ENCODE results near the gene GCK. TPM values are rescaled to one million over a fixed set of nuclear protein-coding genes. Genes with fewer than 3 reads are reported as not detected.

GCK gene
- total RNA-seq, 1 donor from 2014 or later = 5.9 TPM

DNA sequence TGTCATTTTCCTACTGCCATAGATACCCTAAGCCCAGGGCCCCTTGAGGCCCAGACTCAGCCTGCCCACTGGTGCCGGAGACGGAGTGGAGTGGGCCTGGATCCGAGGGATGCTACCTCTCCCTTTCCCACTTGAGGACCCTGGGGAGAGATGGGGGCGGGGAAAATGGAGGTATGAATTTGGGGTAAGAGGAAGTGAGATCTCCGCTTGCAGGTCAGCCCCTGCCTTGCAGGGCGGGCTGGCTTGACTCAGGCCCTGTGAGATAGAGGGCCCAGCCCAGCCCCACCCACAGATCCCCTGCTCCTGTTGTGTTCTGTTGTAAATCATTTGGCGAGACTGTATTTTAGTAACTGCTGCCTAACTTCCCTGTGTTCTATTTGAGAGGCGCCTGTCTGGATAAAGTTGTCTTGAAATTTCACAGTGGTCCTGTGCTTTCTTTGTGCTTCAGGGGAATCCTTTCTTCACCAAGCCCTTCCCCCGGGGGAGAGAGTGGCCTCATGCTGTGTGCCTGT, 24.7 kb upstream of the GCK start:
- Mint-ChIP-seq H3K27ac (peak overlapping the region; percentile 85), H3K4me3 (ENCODE audit: low read depth) (no peak overlapping the region), H3K27me3 (no peaks in the 10 kb centered on the region), H3K9me3 (ENCODE audit: low read depth) (no peaks in the 10 kb centered on the region), H3K36me3 (ENCODE audit: insufficient read depth) (peaks cover 8% of the 10 kb centered on the region), H3K4me1 (ENCODE audit: low read depth) (peaks cover 3% of the 10 kb centered on the region)
- no peak for DNase-seq (ENCODE audit: low spot score, unreplicated experiment)
- TF ChIP-seq, protein P1, sequence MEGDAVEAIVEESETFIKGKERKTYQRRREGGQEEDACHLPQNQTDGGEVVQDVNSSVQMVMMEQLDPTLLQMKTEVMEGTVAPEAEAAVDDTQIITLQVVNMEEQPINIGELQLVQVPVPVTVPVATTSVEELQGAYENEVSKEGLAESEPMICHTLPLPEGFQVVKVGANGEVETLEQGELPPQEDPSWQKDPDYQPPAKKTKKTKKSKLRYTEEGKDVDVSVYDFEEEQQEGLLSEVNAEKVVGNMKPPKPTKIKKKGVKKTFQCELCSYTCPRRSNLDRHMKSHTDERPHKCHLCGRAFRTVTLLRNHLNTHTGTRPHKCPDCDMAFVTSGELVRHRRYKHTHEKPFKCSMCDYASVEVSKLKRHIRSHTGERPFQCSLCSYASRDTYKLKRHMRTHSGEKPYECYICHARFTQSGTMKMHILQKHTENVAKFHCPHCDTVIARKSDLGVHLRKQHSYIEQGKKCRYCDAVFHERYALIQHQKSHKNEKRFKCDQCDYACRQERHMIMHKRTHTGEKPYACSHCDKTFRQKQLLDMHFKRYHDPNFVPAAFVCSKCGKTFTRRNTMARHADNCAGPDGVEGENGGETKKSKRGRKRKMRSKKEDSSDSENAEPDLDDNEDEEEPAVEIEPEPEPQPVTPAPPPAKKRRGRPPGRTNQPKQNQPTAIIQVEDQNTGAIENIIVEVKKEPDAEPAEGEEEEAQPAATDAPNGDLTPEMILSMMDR (IDR thresholded peaks at IDR 0.05; ENCODE audit: unreplicated experiment) = no peak

GRCh38 chr7:44213206-44213876, 24.1 kb upstream of the GCK start:
- H3K9me3 Mint-ChIP-seq (ENCODE audit: low read depth) = no peaks in the 10 kb centered on the region
- peaks cover 12% of the 10 kb centered on the region for H3K36me3 Mint-ChIP-seq (ENCODE audit: insufficient read depth)
- H3K27me3 Mint-ChIP-seq = no peaks in the 10 kb centered on the region
- H3K27ac Mint-ChIP-seq = no peak overlapping the region
- H3K4me1 Mint-ChIP-seq (ENCODE audit: low read depth) = peaks cover 3% of the 10 kb centered on the region
- no peak overlapping the region for H3K4me3 Mint-ChIP-seq (ENCODE audit: low read depth)
- no peak for DNase-seq (ENCODE audit: low spot score, unreplicated experiment)
- TF ChIP-seq, protein P1 (IDR thresholded peaks at IDR 0.05; ENCODE audit: unreplicated experiment) = no peak

DNA sequence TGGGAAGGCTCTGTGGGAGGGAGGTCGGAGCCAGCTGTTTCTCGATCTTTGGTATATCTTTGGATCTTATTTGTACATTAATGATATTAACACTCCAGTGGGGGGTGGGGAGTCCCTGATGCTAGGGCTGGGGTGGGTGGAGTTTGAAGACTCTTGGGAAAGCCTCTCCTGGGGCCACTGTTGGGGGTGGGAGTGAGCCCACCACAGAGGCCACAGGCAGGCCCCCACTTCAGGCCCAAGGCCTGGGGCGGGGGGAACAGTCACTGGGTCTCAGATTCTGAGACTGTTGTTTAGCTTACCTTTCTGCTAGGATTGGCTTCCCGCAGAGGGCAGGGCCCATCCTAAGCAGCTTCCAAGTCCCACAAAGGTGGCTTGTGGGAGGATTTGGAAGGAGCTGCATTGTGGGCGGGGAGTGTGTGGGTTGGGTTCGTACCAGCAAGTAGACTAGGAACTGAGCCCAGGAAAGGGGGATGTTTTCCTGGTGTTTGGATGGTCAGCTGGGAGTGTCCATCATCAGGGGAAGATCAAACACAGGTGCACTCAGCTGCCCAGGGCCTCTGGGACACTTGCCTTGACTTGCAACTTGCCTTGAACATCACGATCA, 23.4 kb upstream of the GCK start:
- no peak overlapping the region for H3K4me3 Mint-ChIP-seq (ENCODE audit: low read depth)
- no peaks in the 10 kb centered on the region for H3K9me3 Mint-ChIP-seq (ENCODE audit: low read depth)
- no peak overlapping the region for H3K27ac Mint-ChIP-seq
- H3K36me3 Mint-ChIP-seq (ENCODE audit: insufficient read depth) = peaks cover 16% of the 10 kb centered on the region
- H3K4me1 Mint-ChIP-seq (ENCODE audit: low read depth) = no peaks in the 10 kb centered on the region
- TF ChIP-seq, protein P1 (IDR thresholded peaks at IDR 0.05; ENCODE audit: unreplicated experiment) = no peak
- DNase-seq (ENCODE audit: low spot score, unreplicated experiment) = no peak
- no peaks in the 10 kb centered on the region for H3K27me3 Mint-ChIP-seq

DNA sequence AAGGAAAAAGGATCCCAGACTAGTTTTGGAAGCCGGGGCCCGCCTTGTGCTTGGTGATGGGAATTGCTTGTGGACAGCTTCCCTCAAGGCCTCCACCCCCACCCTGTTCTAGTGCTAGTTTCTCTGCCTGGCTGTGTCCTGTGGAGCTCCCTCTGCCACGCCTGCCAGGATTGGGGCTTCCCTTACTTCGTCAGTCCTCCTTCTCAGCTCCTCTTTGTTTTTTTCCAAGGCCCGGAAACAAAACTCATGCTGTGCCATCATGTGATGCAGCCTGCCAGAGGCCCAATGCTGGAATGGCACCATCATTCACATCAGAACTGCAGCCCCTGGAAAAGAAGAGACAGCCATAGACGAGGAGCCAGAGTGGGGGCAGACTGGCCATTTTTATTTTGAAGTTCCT, 22.8 kb upstream of the GCK start:
- Mint-ChIP-seq H3K36me3 (ENCODE audit: insufficient read depth) (peaks cover 17% of the 10 kb centered on the region), H3K4me1 (ENCODE audit: low read depth) (no peaks in the 10 kb centered on the region), H3K27me3 (no peaks in the 10 kb centered on the region), H3K27ac (no peak overlapping the region), H3K9me3 (ENCODE audit: low read depth) (no peaks in the 10 kb centered on the region), H3K4me3 (ENCODE audit: low read depth) (no peak overlapping the region)
- TF ChIP-seq, protein P1 (IDR thresholded peaks at IDR 0.05; ENCODE audit: unreplicated experiment) = no peak
- no peak for DNase-seq (ENCODE audit: low spot score, unreplicated experiment)

DNA sequence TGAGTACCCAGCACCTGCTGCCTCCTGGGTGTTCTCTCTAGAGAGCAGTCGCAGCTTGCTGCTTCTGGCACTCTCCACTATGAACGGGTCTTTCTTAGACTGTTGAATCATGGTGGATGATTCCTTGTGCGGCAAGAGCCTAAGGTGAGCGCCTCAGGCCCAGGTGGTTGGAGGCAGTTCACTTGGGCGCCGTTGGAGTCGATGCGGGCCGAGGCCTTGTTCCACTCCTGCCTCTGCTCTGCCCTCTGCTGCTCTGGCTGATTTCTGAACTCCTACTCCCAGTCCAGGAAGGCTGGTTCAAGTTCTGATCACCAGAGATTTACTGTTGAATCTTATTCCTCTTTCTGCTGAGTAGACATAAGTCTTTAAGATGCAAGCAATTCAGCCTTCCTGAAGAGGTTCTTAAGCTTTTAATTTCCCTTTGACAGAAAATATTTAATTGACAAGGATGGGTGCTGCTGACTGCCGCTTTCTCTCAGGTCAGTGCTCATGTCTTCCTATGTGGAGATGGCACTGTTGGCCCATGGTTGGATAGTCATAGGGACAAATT, 22.0 kb upstream of the GCK start:
- no peaks in the 10 kb centered on the region for H3K9me3 Mint-ChIP-seq (ENCODE audit: low read depth)

More for the DNA sequence above, 22.0 kb upstream of the GCK start:
- H3K27ac Mint-ChIP-seq = no peak overlapping the region
- TF ChIP-seq, protein P1 (IDR thresholded peaks at IDR 0.05; ENCODE audit: unreplicated experiment) = no peak
- H3K4me1 Mint-ChIP-seq (ENCODE audit: low read depth) = no peaks in the 10 kb centered on the region
- no peaks in the 10 kb centered on the region for H3K27me3 Mint-ChIP-seq
- DNase-seq (ENCODE audit: low spot score, unreplicated experiment) = no peak
- H3K4me3 Mint-ChIP-seq (ENCODE audit: low read depth) = no peak overlapping the region
- H3K36me3 Mint-ChIP-seq (ENCODE audit: insufficient read depth) = peaks cover 19% of the 10 kb centered on the region

Data from progenitor cell of endocrine pancreas (in vitro differentiated cells).